ENCODE measurements around the gene CPT2. TPM values are rescaled to one million over a fixed set of nuclear protein-coding genes. Genes with fewer than 3 reads are reported as not detected.

Gene CPT2
- total and polyA plus RNA-seq, 7 experiments from 2014 or later, result 8.8 to 23.2 (median 18.7) TPM

GRCh38 chr1:53166366-53166765, 30.3 kb upstream of the CPT2 start:
- Histone ChIP-seq H3K27ac (ENCODE audit: low read depth, low read length) (no peak overlapping the region), H3K4me1 (ENCODE audit: control insufficient read depth in 2 of 2, insufficient read depth in 2 of 2, low read length in 2 of 2) (no peaks in the 10 kb centered on the region), H3K4me3 (ENCODE audit: low read length) (no peak overlapping the region), H3K27me3 (ENCODE audit: control insufficient read depth in 2 of 2, insufficient read depth in 2 of 2, low read length in 2 of 2) (no peaks in the 10 kb centered on the region), H3K36me3 (ENCODE audit: control insufficient read depth in 2 of 3, insufficient read depth in 3 of 3, low read length in 3 of 3) (no peaks in the 10 kb centered on the region), H3K9me3 (ENCODE audit: control insufficient read depth in 2 of 3, low read length in 3 of 3) (no peaks in the 10 kb centered on the region)
- H3K36me3 Mint-ChIP-seq, result no peaks in the 10 kb centered on the region
- DNase-seq, result no peak
- H3K9me3 Mint-ChIP-seq, result no peaks in the 10 kb centered on the region
- intact Hi-C loops (cut with micrococcal nuclease), result no loop called here
- H3K4me1 Mint-ChIP-seq, result no peaks in the 10 kb centered on the region
- no peak for ATAC-seq
- ChIA-PET CTCF (no interaction called here), POLR2A (no interaction called here)
- H3K27me3 Mint-ChIP-seq, result peaks cover 0 to 45% (median 6%) of the 10 kb centered on the region in 5 donors
- H3K4me3 Mint-ChIP-seq, result no peak overlapping the region
- no peak overlapping the region for H3K27ac Mint-ChIP-seq

DNA sequence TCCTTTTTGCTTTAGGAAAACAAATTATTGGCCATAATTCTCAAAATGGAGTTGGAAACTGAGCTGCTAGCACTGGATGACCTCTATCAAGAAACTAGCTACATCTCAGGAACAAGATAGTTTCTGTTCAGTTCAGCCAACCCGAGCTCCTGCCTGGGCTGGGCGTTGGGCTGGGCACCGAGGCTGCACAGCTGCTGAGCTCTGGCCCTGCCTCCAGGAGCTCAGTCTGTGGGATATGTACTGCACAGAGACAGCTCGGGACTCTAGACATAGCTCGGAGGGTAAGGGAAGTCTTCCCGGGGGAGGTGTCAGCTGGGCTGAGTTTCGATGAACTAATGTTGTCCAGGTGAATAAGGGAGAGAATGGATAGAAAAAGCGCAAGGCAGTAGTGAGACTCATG, 29.7 kb upstream of the CPT2 start:
- H3K4me3 ChIP-seq (ENCODE audit: low read length), result no peak overlapping the region
- no peak overlapping the region for H3K4me3 Mint-ChIP-seq
- intact Hi-C loops (cut with micrococcal nuclease), result no loop called here
- no peaks in the 10 kb centered on the region for H3K36me3 ChIP-seq (ENCODE audit: control insufficient read depth in 2 of 3, insufficient read depth in 3 of 3, low read length in 3 of 3)
- no peaks in the 10 kb centered on the region for H3K4me1 Mint-ChIP-seq
- H3K27me3 ChIP-seq (ENCODE audit: control insufficient read depth in 2 of 2, insufficient read depth in 2 of 2, low read length in 2 of 2), result no peaks in the 10 kb centered on the region
- peaks cover 0 to 46% (median 6%) of the 10 kb centered on the region in 5 donors for H3K27me3 Mint-ChIP-seq
- H3K9me3 Mint-ChIP-seq, result no peaks in the 10 kb centered on the region
- no peaks in the 10 kb centered on the region for H3K36me3 Mint-ChIP-seq
- H3K4me1 ChIP-seq (ENCODE audit: control insufficient read depth in 2 of 2, insufficient read depth in 2 of 2, low read length in 2 of 2), result no peaks in the 10 kb centered on the region
- ATAC-seq, result no peak
- H3K27ac Mint-ChIP-seq, result no peak overlapping the region
- H3K9me3 ChIP-seq (ENCODE audit: control insufficient read depth in 2 of 3, low read length in 3 of 3), result no peaks in the 10 kb centered on the region
- no peak overlapping the region for H3K27ac ChIP-seq (ENCODE audit: low read depth, low read length)
- no peak for DNase-seq
- CTCF ChIA-PET, result interaction anchor here (0.5 kb wide), 1 partner anchor 12 kb away, joined by 3 read pairs; no protein-coding TSS in a partner anchor
- POLR2A ChIA-PET, result no interaction called here

GRCh38 chr1:53172426-53173128, 24.0 kb upstream of the CPT2 start:
- no peak overlapping the region for H3K4me3 ChIP-seq (ENCODE audit: low read length)
- intact Hi-C loops (cut with micrococcal nuclease), result no loop called here
- no peaks in the 10 kb centered on the region for H3K36me3 ChIP-seq (ENCODE audit: control insufficient read depth in 2 of 3, insufficient read depth in 3 of 3, low read length in 3 of 3)
- no peaks in the 10 kb centered on the region for H3K4me1 ChIP-seq (ENCODE audit: control insufficient read depth in 2 of 2, insufficient read depth in 2 of 2, low read length in 2 of 2)
- Mint-ChIP-seq H3K9me3 (peaks cover 0 to 1% (median 0%) of the 10 kb centered on the region in 11 donors), H3K4me1 (peaks cover 0 to 9% (median 6%) of the 10 kb centered on the region in 7 donors), H3K4me3 (no peak overlapping the region), H3K27me3 (peaks cover 12 to 39% (median 15%) of the 10 kb centered on the region in 5 donors), H3K36me3 (no peaks in the 10 kb centered on the region), H3K27ac (peak overlapping the region in 3 of 9 donors; percentile 18 to 60 (median 60))
- ChIA-PET POLR2A (no interaction called here), CTCF (no interaction called here)
- H3K27ac ChIP-seq (ENCODE audit: low read depth, low read length), result no peak overlapping the region
- no peaks in the 10 kb centered on the region for H3K27me3 ChIP-seq (ENCODE audit: control insufficient read depth in 2 of 2, insufficient read depth in 2 of 2, low read length in 2 of 2)
- ATAC-seq, result peak; percentile 50
- DNase-seq, result no peak
- no peaks in the 10 kb centered on the region for H3K9me3 ChIP-seq (ENCODE audit: control insufficient read depth in 2 of 3, low read length in 3 of 3)

- peaks cover 0 to 9% (median 6%) of the 10 kb centered on the region in 7 donors for H3K4me1 Mint-ChIP-seq
- CTCF ChIA-PET, result no interaction called here
- no peaks in the 10 kb centered on the region for H3K9me3 ChIP-seq (ENCODE audit: control insufficient read depth in 2 of 3, low read length in 3 of 3)
- no peaks in the 10 kb centered on the region for H3K36me3 ChIP-seq (ENCODE audit: control insufficient read depth in 2 of 3, insufficient read depth in 3 of 3, low read length in 3 of 3)
- no peak for DNase-seq
- H3K27ac Mint-ChIP-seq, result peak overlapping the region in 1 of 9 donors; percentile 1
- H3K27me3 Mint-ChIP-seq, result peaks cover 14 to 39% (median 15%) of the 10 kb centered on the region in 5 donors
- H3K4me3 Mint-ChIP-seq, result no peak overlapping the region
- no peak for ATAC-seq
- no peak overlapping the region for H3K4me3 ChIP-seq (ENCODE audit: low read length)
- H3K9me3 Mint-ChIP-seq, result peaks cover 0 to 1% (median 0%) of the 10 kb centered on the region in 11 donors
- H3K4me1 ChIP-seq (ENCODE audit: control insufficient read depth in 2 of 2, insufficient read depth in 2 of 2, low read length in 2 of 2), result no peaks in the 10 kb centered on the region
- H3K27me3 ChIP-seq (ENCODE audit: control insufficient read depth in 2 of 2, insufficient read depth in 2 of 2, low read length in 2 of 2), result no peaks in the 10 kb centered on the region
- no peak overlapping the region for H3K27ac ChIP-seq (ENCODE audit: low read depth, low read length)
- intact Hi-C loops (cut with micrococcal nuclease), result no loop called here
- no peaks in the 10 kb centered on the region for H3K36me3 Mint-ChIP-seq
- POLR2A ChIA-PET, result no interaction called here
These were observed 21.4 kb upstream of the CPT2 start for GRCh38 chr1:53174971-53175913.

DNA sequence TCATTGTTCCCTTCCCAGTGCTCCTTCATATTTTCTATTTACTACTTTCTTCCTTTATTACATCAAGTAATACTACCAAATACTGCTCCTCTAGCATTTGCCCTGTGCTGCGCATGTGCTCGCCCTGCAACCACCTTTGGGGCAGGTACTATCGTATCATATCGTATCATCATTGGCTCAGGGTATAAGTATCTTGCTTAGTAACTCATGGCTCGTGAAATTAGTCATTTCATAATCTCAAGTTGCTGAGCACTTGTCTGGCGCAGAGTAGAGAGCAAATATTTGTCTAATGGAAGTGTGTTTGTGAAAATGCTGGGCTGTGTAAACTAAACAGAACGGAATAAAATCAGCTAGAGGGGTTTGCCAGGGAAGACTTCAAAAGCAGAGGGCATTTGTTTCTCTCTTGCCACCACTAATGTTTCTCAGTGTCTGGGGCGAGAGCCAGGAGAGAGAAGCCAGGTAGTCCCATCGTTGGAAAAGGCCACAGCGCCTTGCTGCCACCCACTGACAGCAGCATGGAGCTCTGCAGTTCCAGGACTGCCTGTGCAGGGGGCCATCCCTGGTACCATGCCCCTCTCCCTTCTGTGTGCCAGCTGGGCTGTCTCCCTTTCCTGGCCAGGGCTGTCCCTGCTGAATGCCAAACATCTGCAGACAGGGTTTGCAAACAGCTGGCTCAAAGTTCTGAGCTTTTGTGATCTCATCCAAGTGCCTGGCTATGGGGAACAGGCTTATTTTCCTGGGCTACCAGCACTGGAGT, 20.0 kb upstream of the CPT2 start:
- Mint-ChIP-seq H3K4me3 (no peak overlapping the region), H3K9me3 (peaks cover 0 to 1% (median 0%) of the 10 kb centered on the region in 11 donors), H3K4me1 (peaks cover 0 to 9% (median 6%) of the 10 kb centered on the region in 7 donors), H3K27me3 (peaks cover 14 to 46% (median 18%) of the 10 kb centered on the region in 5 donors), H3K36me3 (no peaks in the 10 kb centered on the region), H3K27ac (no peak overlapping the region)
- POLR2A ChIA-PET, result interaction anchor here (0.6 kb wide), 1 partner anchor 473 kb away, joined by 3 read pairs; no protein-coding TSS in a partner anchor
- H3K9me3 ChIP-seq (ENCODE audit: control insufficient read depth in 2 of 3, low read length in 3 of 3), result no peaks in the 10 kb centered on the region
- no peak overlapping the region for H3K4me3 ChIP-seq (ENCODE audit: low read length)
- H3K36me3 ChIP-seq (ENCODE audit: control insufficient read depth in 2 of 3, insufficient read depth in 3 of 3, low read length in 3 of 3), result no peaks in the 10 kb centered on the region
- H3K4me1 ChIP-seq (ENCODE audit: control insufficient read depth in 2 of 2, insufficient read depth in 2 of 2, low read length in 2 of 2), result no peaks in the 10 kb centered on the region
- CTCF ChIA-PET, result interaction anchor here (0.6 kb wide), 1 partner anchor 1115 kb away, joined by 3 read pairs; no protein-coding TSS in a partner anchor
- no peak overlapping the region for H3K27ac ChIP-seq (ENCODE audit: low read depth, low read length)
- intact Hi-C loops (cut with micrococcal nuclease), result no loop called here
- DNase-seq, result no peak
- no peaks in the 10 kb centered on the region for H3K27me3 ChIP-seq (ENCODE audit: control insufficient read depth in 2 of 2, insufficient read depth in 2 of 2, low read length in 2 of 2)
- ATAC-seq, result no peak

GRCh38 chr1:53180226-53180625, 16.4 kb upstream of the CPT2 start:
- no peak overlapping the region for H3K4me3 Mint-ChIP-seq
- ChIA-PET POLR2A (interaction anchor here (0.6 kb wide), 1 partner anchor 57 kb away, joined by 4 read pairs; no protein-coding TSS in a partner anchor), CTCF (no interaction called here)
- H3K27ac Mint-ChIP-seq, result no peak overlapping the region
- Histone ChIP-seq H3K4me1 (ENCODE audit: control insufficient read depth in 2 of 2, insufficient read depth in 2 of 2, low read length in 2 of 2) (no peaks in the 10 kb centered on the region), H3K36me3 (ENCODE audit: control insufficient read depth in 2 of 3, insufficient read depth in 3 of 3, low read length in 3 of 3) (no peaks in the 10 kb centered on the region), H3K4me3 (ENCODE audit: low read length) (no peak overlapping the region), H3K9me3 (ENCODE audit: control insufficient read depth in 2 of 3, low read length in 3 of 3) (no peaks in the 10 kb centered on the region), H3K27me3 (ENCODE audit: control insufficient read depth in 2 of 2, insufficient read depth in 2 of 2, low read length in 2 of 2) (no peaks in the 10 kb centered on the region), H3K27ac (ENCODE audit: low read depth, low read length) (no peak overlapping the region)
- H3K36me3 Mint-ChIP-seq, result no peaks in the 10 kb centered on the region
- no peaks in the 10 kb centered on the region for H3K9me3 Mint-ChIP-seq
- ATAC-seq (no peak), DNase-seq (no peak)
- intact Hi-C loops (cut with micrococcal nuclease), result loop anchor here (5.0 kb wide), 2 partner anchors 253 to 258 kb away; partner anchors contain the start of genes ECHDC2 (in 1 of the 2) and SCP2 (in 1 of the 2)
- H3K27me3 Mint-ChIP-seq, result peaks cover 10 to 26% (median 18%) of the 10 kb centered on the region in 5 donors
- H3K4me1 Mint-ChIP-seq, result no peaks in the 10 kb centered on the region

Measured in naive thymus-derived CD4-positive, alpha-beta T cell (primary cell).